KMS-11 (cell line): ENCODE data around the gene ABCA3.
A peak's percentile ranks its signal among the peaks of the same experiment; 100 is the strongest.

ENCODE experiments used
- H2AFZ ChIP-seq: fragments of 200-600 bp; sonication (generic); 2 replicates; pipeline ENCODE4 v1.6.1; 2016; ENCODE audit warnings: antibody characterized with exemption, mixed run types, low read depth
- H3K27ac ChIP-seq: fragments of 200-600 bp; sonication (generic); 2 replicates; pipeline ENCODE4 v1.6.1; 2016; ENCODE audit warnings: mild to moderate bottlenecking, mixed run types
- H3K27me3 ChIP-seq: fragments of 200-600 bp; sonication (generic); 2 replicates; pipeline ENCODE4 v1.6.1; 2017; ENCODE audit warnings: mild to moderate bottlenecking, low read depth, mixed run types, moderate library complexity; ENCODE audit not compliant: insufficient read depth
- H3K36me3 ChIP-seq: fragments of 200-600 bp; sonication (generic); 2 replicates; pipeline ENCODE4 v1.6.1; 2017; ENCODE audit warnings: mild to moderate bottlenecking, mixed run types; ENCODE audit not compliant: insufficient read depth
- H3K4me1 ChIP-seq: fragments of 200-600 bp; sonication (generic); 2 replicates; pipeline ENCODE4 v1.6.1; 2016; ENCODE audit warnings: mild to moderate bottlenecking, low read depth, mixed run types; ENCODE audit not compliant: poor library complexity, severe bottlenecking
- H3K4me2 ChIP-seq: fragments of 200-600 bp; sonication (generic); 2 replicates; pipeline ENCODE4 v1.7.0; 2016; ENCODE audit warnings: mild to moderate bottlenecking, mixed run types
- H3K4me3 ChIP-seq: fragments of 200-600 bp; sonication (generic); IDR thresholded peaks from 2 replicates; pipeline ENCODE4 v1.6.1; 2017; ENCODE audit warnings: low read depth, low read length, mixed read lengths; ENCODE audit not compliant: insufficient read depth
- H3K79me2 ChIP-seq: fragments of 200-600 bp; sonication (generic); 2 replicates; pipeline ENCODE4 v1.6.1; 2016; ENCODE audit warnings: low read depth, mixed run types; ENCODE audit not compliant: insufficient read depth
- H3K9ac ChIP-seq: fragments of 200-600 bp; sonication (generic); 2 replicates; pipeline ENCODE4 v1.6.1; 2016; ENCODE audit warnings: mild to moderate bottlenecking, mixed run types
- H4K20me1 ChIP-seq: fragments of 200-600 bp; sonication (generic); 2 replicates; pipeline ENCODE4 v1.6.1; 2016; ENCODE audit warnings: mild to moderate bottlenecking, mixed run types; ENCODE audit not compliant: insufficient read depth
- TF ChIP-seq, protein P1 (sequence below): fragments of 200-600 bp; sonication (generic); conservative IDR thresholded peaks from 2 replicates; pipeline ENCODE4 v1.6.1; 2017; ENCODE audit warnings: low read depth, mild to moderate bottlenecking, antibody characterized with exemption, low read length, moderate library complexity, mixed read lengths

Gene ABCA3

DNA sequence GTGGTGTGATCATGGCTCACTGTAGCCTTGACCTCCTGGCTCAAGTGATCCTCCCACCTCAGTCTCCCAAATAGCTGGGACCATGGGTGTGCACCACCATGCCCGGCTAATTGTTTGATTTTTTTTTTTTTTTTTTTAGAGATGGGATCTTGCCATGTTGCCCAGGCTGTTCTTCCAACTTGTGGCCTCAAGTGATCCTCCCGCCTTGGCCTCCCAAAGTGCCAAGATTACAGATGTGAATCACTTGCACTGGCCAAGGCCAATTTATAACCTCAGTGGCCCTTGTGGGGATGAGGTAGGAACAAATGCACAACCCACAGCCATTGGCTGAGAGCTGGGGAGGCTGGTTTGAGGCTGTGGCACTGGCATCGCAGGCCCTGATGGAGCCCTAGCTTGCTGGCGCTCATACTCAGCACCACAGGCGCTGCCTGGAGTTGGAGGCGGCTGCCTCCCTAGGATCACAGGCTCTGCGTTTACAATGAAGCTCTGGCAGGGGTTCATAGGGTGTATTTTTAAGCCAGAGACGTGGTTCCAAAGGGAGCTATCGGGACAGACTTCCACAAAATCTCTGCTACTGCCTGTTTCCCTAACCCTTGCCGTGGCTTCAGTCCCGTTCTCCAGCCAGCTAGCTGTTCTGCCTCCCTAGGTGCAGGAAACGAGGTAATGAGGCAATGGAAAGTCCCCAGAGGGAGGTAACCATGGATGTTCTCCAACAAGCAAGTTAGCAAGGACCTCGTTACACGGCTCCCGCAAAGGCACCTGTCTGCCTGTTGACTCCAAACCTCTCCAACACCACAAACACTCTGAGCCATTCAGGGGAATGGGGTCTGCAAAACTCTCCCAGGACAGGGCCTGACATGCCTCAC, 2.9 kb downstream of the ABCA3 start:
- H3K9ac ChIP-seq, result no peak overlapping the region
- H3K36me3 ChIP-seq, result no peaks in the 10 kb centered on the region
- H3K79me2 ChIP-seq, result peaks cover 11% of the 10 kb centered on the region; the same call in 1 of the 2 replicates
- H3K27me3 ChIP-seq, result no peaks in the 10 kb centered on the region
- no peak overlapping the region for H3K27ac ChIP-seq
- H3K4me1 ChIP-seq, result peaks cover 22% of the 10 kb centered on the region
- no peak overlapping the region for H2AFZ ChIP-seq
- peak overlapping the region; percentile 85; the same call in 1 of the 2 replicates for H3K4me2 ChIP-seq
- TF ChIP-seq, protein P1, sequence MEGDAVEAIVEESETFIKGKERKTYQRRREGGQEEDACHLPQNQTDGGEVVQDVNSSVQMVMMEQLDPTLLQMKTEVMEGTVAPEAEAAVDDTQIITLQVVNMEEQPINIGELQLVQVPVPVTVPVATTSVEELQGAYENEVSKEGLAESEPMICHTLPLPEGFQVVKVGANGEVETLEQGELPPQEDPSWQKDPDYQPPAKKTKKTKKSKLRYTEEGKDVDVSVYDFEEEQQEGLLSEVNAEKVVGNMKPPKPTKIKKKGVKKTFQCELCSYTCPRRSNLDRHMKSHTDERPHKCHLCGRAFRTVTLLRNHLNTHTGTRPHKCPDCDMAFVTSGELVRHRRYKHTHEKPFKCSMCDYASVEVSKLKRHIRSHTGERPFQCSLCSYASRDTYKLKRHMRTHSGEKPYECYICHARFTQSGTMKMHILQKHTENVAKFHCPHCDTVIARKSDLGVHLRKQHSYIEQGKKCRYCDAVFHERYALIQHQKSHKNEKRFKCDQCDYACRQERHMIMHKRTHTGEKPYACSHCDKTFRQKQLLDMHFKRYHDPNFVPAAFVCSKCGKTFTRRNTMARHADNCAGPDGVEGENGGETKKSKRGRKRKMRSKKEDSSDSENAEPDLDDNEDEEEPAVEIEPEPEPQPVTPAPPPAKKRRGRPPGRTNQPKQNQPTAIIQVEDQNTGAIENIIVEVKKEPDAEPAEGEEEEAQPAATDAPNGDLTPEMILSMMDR, result no peak
- H4K20me1 ChIP-seq, result no peaks in the 10 kb centered on the region
- no peak overlapping the region for H3K4me3 ChIP-seq

DNA sequence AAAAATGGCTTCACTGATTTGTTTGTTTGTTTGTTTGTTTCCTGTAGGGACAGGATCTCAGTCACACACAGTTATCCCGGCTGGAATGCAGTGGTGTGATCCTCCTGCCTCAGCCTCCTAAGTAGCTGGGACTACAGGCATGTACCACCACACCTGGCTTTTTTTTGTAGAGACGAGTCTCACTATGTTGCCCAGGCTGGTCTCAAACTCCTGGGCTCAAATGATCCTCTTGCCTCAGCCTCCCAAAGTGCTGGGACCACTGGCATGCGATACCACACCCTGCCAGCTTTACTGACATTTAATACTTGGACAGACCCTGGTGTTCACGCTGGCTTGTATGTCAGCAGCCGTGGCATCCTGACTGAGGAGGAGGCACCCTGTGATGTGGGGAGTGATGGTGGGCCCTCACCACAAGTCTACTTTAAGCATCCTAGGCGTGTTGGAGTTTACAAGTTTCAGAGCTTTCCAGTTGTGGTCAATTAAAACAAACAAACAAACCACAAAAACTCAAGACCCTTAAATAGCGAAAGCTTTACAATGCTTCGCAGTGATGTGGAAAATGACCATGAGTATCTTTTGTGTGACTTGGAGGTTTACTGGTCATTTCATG, 5.1 kb downstream of the ABCA3 start:
- H3K4me3 ChIP-seq, result no peak overlapping the region
- H3K9ac ChIP-seq, result no peak overlapping the region
- no peaks in the 10 kb centered on the region for H3K27me3 ChIP-seq
- TF ChIP-seq, protein P1, result no peak
- no peaks in the 10 kb centered on the region for H3K36me3 ChIP-seq
- peaks cover 11% of the 10 kb centered on the region; the same call in 1 of the 2 replicates for H3K79me2 ChIP-seq
- H3K4me1 ChIP-seq, result peaks cover 20% of the 10 kb centered on the region
- H4K20me1 ChIP-seq, result no peaks in the 10 kb centered on the region
- no peak overlapping the region for H2AFZ ChIP-seq
- no peak overlapping the region for H3K4me2 ChIP-seq
- H3K27ac ChIP-seq, result no peak overlapping the region

DNA sequence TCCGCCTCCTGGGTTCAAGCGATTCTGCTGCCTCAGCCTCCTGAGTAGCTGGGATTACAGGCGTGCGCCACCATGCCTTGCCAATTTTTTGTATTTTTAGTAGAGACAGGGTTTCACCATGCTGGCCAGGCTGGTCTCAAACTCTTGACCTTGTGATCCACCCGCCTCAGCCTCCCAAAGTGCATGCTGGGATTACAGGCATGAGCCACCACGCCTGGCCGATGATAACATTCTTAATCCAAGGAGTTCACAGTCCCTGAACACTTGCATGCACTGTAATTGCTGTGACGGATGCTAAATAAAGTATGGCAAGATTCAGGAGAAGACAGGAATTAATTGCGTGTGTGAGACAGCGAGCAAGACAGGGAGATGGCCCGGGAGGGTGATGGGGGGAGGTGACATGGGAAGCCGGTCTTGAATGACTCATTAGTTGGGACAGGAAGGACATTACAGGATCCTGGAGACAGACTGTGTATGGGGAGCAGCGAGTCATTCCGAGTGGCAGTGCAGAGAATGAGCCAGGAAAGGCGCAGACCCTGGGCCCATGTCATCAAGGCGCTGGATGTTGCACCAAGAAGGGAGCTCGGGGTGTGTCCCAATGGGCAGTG, 6.7 kb downstream of the ABCA3 start:
- no peak overlapping the region for H3K4me3 ChIP-seq
- no peaks in the 10 kb centered on the region for H3K36me3 ChIP-seq
- peaks cover 1% of the 10 kb centered on the region; the same call in 1 of the 2 replicates for H3K79me2 ChIP-seq
- no peak overlapping the region for H2AFZ ChIP-seq
- H3K27ac ChIP-seq, result no peak overlapping the region
- no peak overlapping the region for H3K4me2 ChIP-seq
- no peaks in the 10 kb centered on the region for H4K20me1 ChIP-seq
- H3K27me3 ChIP-seq, result no peaks in the 10 kb centered on the region
- peaks cover 13% of the 10 kb centered on the region for H3K4me1 ChIP-seq
- H3K9ac ChIP-seq, result no peak overlapping the region
- TF ChIP-seq, protein P1, result no peak

DNA sequence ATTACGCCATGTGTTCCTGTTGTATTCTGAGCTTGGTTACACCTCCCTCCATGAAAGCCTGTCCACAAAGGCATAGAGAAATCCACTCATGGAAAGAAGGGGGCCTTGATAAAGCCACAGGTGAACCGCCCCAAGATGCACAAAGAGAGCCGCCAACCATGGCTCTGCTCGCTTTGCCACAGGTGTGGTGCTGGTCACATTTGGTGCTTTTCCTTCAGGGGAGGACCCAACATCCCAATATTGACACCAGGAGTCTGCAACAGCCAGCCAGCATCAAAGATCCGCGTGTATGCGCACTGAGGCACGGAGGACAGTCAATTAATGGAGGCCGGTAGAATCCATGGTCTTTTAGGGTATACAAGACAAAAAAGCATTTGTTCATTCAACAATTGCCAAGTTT, 7.3 kb downstream of the ABCA3 start:
- no peaks in the 10 kb centered on the region for H3K36me3 ChIP-seq
- TF ChIP-seq, protein P1, result no peak
- H3K4me3 ChIP-seq, result no peak overlapping the region
- H3K27ac ChIP-seq, result no peak overlapping the region
- H3K79me2 ChIP-seq, result no peaks in the 10 kb centered on the region
- H3K9ac ChIP-seq, result no peak overlapping the region
- H2AFZ ChIP-seq, result no peak overlapping the region
- H4K20me1 ChIP-seq, result no peaks in the 10 kb centered on the region
- peaks cover 8% of the 10 kb centered on the region for H3K4me1 ChIP-seq
- no peak overlapping the region for H3K4me2 ChIP-seq
- H3K27me3 ChIP-seq, result no peaks in the 10 kb centered on the region
